ENCODE results near the gene STK38. TPM values are rescaled to one million over a fixed set of nuclear protein-coding genes. Genes with fewer than 3 reads are reported as not detected.
"Not testable (repeated sequence)": the region's sequence is repeated elsewhere in the genome, so short reads cannot be mapped to it uniquely, and the experiment has no call there.

The STK38 gene
- total and polyA plus RNA-seq, 2 donors = 35.4 to 43.6 TPM

DNA sequence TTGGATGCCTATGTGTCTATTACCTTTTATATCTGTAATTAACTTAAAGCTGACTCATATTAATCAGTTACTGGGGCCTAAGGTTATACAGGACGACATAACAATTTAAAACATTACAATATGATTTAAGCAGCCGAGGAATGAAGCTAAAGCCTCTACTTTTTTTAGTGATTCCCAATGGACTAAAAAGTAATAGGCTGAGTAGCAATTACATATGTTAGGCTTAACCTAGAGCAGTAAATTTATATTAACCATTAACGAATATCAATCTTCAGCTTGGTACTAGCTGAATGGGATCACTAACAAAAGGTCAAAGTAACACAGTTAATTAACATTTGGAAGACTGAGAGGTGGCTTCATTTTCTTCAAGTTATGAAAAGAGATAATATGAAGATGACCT, 43.1 kb downstream of the STK38 start:
- Histone ChIP-seq H3K4me3 (ENCODE audit: low read depth, low read length) (no peak overlapping the region), H3K4me1 (ENCODE audit: insufficient read depth) (no peaks in the 10 kb centered on the region), H3K27ac (ENCODE audit: low read depth) (no peak overlapping the region), H3K36me3 (ENCODE audit: insufficient read depth) (no peaks in the 10 kb centered on the region)
- no peak for DNase-seq (ENCODE audit: extremely low spot score)
- 86% methylated on average over 3 of the region's 3 CpGs for WGBS

- Histone ChIP-seq H3K4me1 (ENCODE audit: insufficient read depth) (no peaks in the 10 kb centered on the region), H3K36me3 (ENCODE audit: insufficient read depth) (no peaks in the 10 kb centered on the region), H3K4me3 (ENCODE audit: low read depth, low read length) (no peak overlapping the region), H3K27ac (ENCODE audit: low read depth) (no peak overlapping the region)
- no peak for DNase-seq (ENCODE audit: extremely low spot score)
- WGBS = 81% methylated on average over 6 of the region's 6 CpGs
These were observed 45.6 kb downstream of the STK38 start for GRCh38 chr6:36501686-36502085.

GRCh38 chr6:36499918-36500317, 47.4 kb downstream of the STK38 start:
- H3K4me1 ChIP-seq (ENCODE audit: insufficient read depth) = no peaks in the 10 kb centered on the region
- 70% methylated on average over 4 of the region's 4 CpGs for WGBS
- no peak for DNase-seq (ENCODE audit: extremely low spot score)
- H3K4me3 ChIP-seq (ENCODE audit: low read depth, low read length) = no peak overlapping the region
- peaks cover 3% of the 10 kb centered on the region for H3K36me3 ChIP-seq (ENCODE audit: insufficient read depth)
- no peak overlapping the region for H3K27ac ChIP-seq (ENCODE audit: low read depth)

DNA sequence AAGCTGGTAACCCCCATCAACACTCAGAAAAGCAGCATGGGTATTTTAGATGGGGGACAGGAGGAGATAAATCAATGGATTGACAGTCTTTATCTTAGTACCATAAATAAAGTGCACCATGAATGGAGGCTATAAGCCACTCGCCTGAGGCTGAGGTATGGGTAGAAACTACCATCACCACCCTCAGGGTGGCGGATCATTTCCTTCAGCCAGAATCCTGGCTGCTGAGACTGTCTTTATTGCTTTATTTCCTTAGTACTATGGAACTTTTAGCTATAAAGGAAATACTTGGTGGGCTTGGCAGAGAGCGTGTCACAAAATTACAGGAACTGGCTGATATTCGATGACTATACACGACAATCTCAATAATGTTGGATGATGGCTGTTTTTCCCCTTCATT, 52.2 kb downstream of the STK38 start:
- no peak for DNase-seq (ENCODE audit: extremely low spot score)
- Histone ChIP-seq H3K27ac (ENCODE audit: low read depth) (no peak overlapping the region), H3K4me1 (ENCODE audit: insufficient read depth) (no peaks in the 10 kb centered on the region), H3K4me3 (ENCODE audit: low read depth, low read length) (no peak overlapping the region), H3K36me3 (ENCODE audit: insufficient read depth) (peaks cover 3% of the 10 kb centered on the region)
- 92% methylated on average over 5 of the region's 5 CpGs for WGBS

DNA sequence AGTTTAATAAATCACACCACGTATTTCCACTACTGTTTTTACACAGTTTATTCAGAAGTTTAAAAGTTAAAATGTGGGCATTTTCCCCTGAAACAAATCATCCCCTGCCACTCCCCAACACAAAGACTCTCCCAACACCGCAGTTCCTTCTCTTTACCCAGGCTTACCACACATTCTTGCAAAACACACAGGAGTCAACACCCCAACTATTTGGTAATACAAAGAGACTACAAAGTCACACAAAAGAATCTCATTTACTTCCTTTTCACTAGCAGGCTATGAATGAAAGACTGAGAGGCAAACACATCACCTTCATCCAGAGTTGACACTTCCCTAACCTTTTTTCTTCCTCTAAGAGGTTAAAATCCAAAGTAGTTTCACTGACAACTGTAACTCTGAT, 53.4 kb downstream of the STK38 start:
- no peak overlapping the region for H3K4me3 ChIP-seq (ENCODE audit: low read depth, low read length)
- no peak overlapping the region for H3K27ac ChIP-seq (ENCODE audit: low read depth)
- H3K36me3 ChIP-seq (ENCODE audit: insufficient read depth) = peaks cover 3% of the 10 kb centered on the region
- no peaks in the 10 kb centered on the region for H3K4me1 ChIP-seq (ENCODE audit: insufficient read depth)
- no peak for DNase-seq (ENCODE audit: extremely low spot score)
- 63% methylated on average over 2 of the region's 2 CpGs for WGBS

DNA sequence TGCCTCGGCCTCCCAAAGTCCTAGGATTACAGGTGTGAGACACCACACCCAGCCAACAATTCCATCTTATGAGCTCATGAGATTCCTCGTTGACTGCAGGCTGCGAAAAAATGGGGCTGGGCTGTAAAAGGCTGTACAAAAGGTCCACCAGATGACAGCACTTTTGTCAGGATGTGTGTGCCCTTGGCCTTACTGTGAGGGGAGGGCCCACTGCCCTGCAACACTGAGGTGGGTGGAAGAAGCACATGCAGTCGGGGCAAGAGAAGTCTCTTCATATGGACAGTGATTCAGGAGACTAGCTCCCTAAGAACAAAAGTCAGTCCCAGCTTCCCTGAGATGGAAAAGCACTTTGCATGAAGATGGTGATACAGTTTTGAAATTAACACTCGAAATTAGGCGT, 54.0 kb downstream of the STK38 start:
- 80% methylated on average over 6 of the region's 6 CpGs for WGBS
- DNase-seq (ENCODE audit: extremely low spot score) = no peak
- Histone ChIP-seq H3K4me1 (ENCODE audit: insufficient read depth) (no peaks in the 10 kb centered on the region), H3K27ac (ENCODE audit: low read depth) (no peak overlapping the region), H3K4me3 (ENCODE audit: low read depth, low read length) (no peak overlapping the region), H3K36me3 (ENCODE audit: insufficient read depth) (peaks cover 3% of the 10 kb centered on the region)

DNA sequence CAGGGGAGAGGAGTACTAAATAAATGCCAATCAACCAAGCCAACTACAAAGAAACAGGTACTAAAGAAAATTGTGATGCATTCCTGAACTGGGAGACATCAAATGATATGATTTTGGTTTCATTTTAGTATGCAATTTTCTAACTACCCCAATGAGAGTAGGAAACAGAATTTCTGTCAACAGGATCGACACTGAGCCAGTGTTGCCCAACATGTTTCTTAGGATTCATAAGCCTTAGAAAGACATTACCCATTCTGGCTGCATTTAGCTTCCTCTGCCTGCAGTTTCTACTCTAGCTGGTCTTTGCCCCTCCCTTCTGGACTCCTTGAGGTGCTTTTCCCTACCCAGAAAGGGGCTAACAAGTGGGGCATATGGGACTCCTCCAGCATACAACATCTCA, 54.7 kb downstream of the STK38 start:
- Histone ChIP-seq H3K36me3 (ENCODE audit: insufficient read depth) (peaks cover 3% of the 10 kb centered on the region), H3K4me3 (ENCODE audit: low read depth, low read length) (no peak overlapping the region), H3K4me1 (ENCODE audit: insufficient read depth) (no peaks in the 10 kb centered on the region), H3K27ac (ENCODE audit: low read depth) (no peak overlapping the region)
- DNase-seq (ENCODE audit: extremely low spot score) = no peak
- WGBS = 87% methylated on average over 1 of the region's 1 CpG

GRCh38 chr6:36492092-36492491, 55.2 kb downstream of the STK38 start:
- H3K27ac ChIP-seq (ENCODE audit: low read depth) = no peak overlapping the region
- no peak overlapping the region for H3K4me3 ChIP-seq (ENCODE audit: low read depth, low read length)
- no peaks in the 10 kb centered on the region for H3K4me1 ChIP-seq (ENCODE audit: insufficient read depth)
- peaks cover 3% of the 10 kb centered on the region for H3K36me3 ChIP-seq (ENCODE audit: insufficient read depth)
- no peak for DNase-seq (ENCODE audit: extremely low spot score)
- WGBS = 89% methylated on average over 4 of the region's 4 CpGs

- Histone ChIP-seq H3K4me1 (ENCODE audit: insufficient read depth) (no peaks in the 10 kb centered on the region), H3K4me3 (ENCODE audit: low read depth, low read length) (no peak overlapping the region), H3K36me3 (ENCODE audit: insufficient read depth) (peaks cover 3% of the 10 kb centered on the region), H3K27ac (ENCODE audit: low read depth) (no peak overlapping the region)
- DNase-seq (ENCODE audit: extremely low spot score) = no peak
- 94% methylated on average over 7 of the region's 7 CpGs for WGBS
These were observed 55.8 kb downstream of the STK38 start for GRCh38 chr6:36491378-36491965.

DNA sequence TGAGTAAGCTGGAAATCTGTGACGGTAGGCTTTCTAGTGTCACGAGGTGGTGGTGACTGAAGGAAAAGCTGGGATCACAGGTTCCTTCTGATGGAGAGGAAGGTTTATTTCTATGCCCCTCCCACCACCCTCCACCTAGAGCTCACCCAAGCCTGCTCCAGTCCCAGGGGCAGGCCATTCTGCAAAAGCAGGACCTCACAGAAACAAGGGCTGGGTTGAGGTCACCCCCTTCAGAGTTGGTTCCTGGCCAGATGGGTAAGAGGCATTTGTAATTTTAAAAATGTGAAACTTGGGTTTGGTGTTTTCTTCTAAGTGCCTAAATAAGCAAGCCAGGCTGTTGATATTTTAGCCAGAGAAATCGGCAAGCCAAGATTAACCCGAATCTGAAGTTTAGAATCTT, 57.9 kb downstream of the STK38 start:
- Histone ChIP-seq H3K36me3 (ENCODE audit: insufficient read depth) (no peaks in the 10 kb centered on the region), H3K4me3 (ENCODE audit: low read depth, low read length) (no peak overlapping the region), H3K4me1 (ENCODE audit: insufficient read depth) (no peaks in the 10 kb centered on the region), H3K27ac (ENCODE audit: low read depth) (no peak overlapping the region)
- DNase-seq (ENCODE audit: extremely low spot score) = no peak
- WGBS = 77% methylated on average over 4 of the region's 4 CpGs

GRCh38 chr6:36488221-36488620, 59.1 kb downstream of the STK38 start:
- Histone ChIP-seq H3K4me1 (ENCODE audit: insufficient read depth) (no peaks in the 10 kb centered on the region), H3K27ac (ENCODE audit: low read depth) (no peak overlapping the region), H3K36me3 (ENCODE audit: insufficient read depth) (no peaks in the 10 kb centered on the region), H3K4me3 (ENCODE audit: low read depth, low read length) (no peak overlapping the region)
- DNase-seq (ENCODE audit: extremely low spot score) = no peak

GRCh38 chr6:36487698-36488097, 59.6 kb downstream of the STK38 start:
- DNase-seq (ENCODE audit: extremely low spot score) = no peak
- Histone ChIP-seq H3K36me3 (ENCODE audit: insufficient read depth) (no peaks in the 10 kb centered on the region), H3K27ac (ENCODE audit: low read depth) (no peak overlapping the region), H3K4me1 (ENCODE audit: insufficient read depth) (no peaks in the 10 kb centered on the region), H3K4me3 (ENCODE audit: low read depth, low read length) (no peak overlapping the region)
- 81% methylated on average over 1 of the region's 1 CpG for WGBS

- 90% methylated on average over 5 of the region's 5 CpGs for WGBS
- Histone ChIP-seq H3K4me3 (ENCODE audit: low read depth, low read length) (no peak overlapping the region), H3K36me3 (ENCODE audit: insufficient read depth) (peaks cover 2% of the 10 kb centered on the region), H3K27ac (ENCODE audit: low read depth) (no peak overlapping the region), H3K4me1 (ENCODE audit: insufficient read depth) (no peaks in the 10 kb centered on the region)
- no peak for DNase-seq (ENCODE audit: extremely low spot score)
These were observed 62.5 kb downstream of the STK38 start for GRCh38 chr6:36484736-36485135.

GRCh38 chr6:36483326-36483725, 64.0 kb downstream of the STK38 start:
- H3K4me3 ChIP-seq (ENCODE audit: low read depth, low read length); DNase-seq (ENCODE audit: extremely low spot score); H3K36me3 ChIP-seq (ENCODE audit: insufficient read depth); H3K4me1 ChIP-seq (ENCODE audit: insufficient read depth); H3K27ac ChIP-seq (ENCODE audit: low read depth): not testable (repeated sequence)
- WGBS = 96% methylated on average over 5 of the region's 5 CpGs

DNA sequence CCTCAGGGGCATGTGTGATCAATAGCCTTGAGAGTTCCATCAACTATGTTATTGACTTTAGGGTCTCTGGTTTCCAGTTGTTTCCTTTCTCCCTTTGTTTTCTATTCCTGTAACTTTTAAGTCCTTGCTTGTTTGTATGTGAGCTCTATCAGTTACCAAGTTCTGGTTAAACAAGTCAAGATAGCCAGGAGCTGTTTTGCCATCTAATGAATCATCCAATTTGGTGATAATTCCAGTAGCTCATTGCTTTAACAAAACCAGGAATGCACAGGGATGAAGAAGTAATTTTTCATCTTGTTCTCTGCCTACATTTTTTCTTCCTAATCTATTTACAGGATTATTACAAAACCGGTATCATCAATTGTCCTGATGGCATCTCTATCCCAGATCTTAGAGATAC, 68.0 kb downstream of the STK38 start:
- Histone ChIP-seq H3K4me3 (ENCODE audit: low read depth, low read length) (no peak overlapping the region), H3K4me1 (ENCODE audit: insufficient read depth) (no peaks in the 10 kb centered on the region), H3K36me3 (ENCODE audit: insufficient read depth) (peaks cover 2% of the 10 kb centered on the region), H3K27ac (ENCODE audit: low read depth) (no peak overlapping the region)
- no peak for DNase-seq (ENCODE audit: extremely low spot score)
- WGBS = 86% methylated on average over 1 of the region's 1 CpG

All from urinary bladder (tissue), 4 donors.